Muscle layer of colon (tissue), 2 donors: Measurements from ENCODE around the gene NAXE.
"Not testable (repeated sequence)": the region's sequence is repeated elsewhere in the genome, so short reads cannot be mapped to it uniquely, and the experiment has no call there.

Source experiments
- H3K27ac ChIP-seq: one replicate; pipeline ENCODE4 v1.7.0; 2013; ENCODE audit warnings: low read depth, mild to moderate bottlenecking, low read length, moderate library complexity
- H3K27me3 ChIP-seq, 2 donors: one replicate each; pipeline ENCODE4 v1.7.0; 2013; ENCODE audit warnings: low read length in 2 of 2, mild to moderate bottlenecking in 2 of 2; ENCODE audit not compliant: insufficient read depth in 2 of 2, control insufficient read depth in 1 of 2
- H3K36me3 ChIP-seq: one replicate; pipeline ENCODE4 v1.7.0; 2013; ENCODE audit warnings: mild to moderate bottlenecking, low read length; ENCODE audit not compliant: insufficient read depth
- H3K4me1 ChIP-seq: one replicate; pipeline ENCODE4 v1.7.0; 2013; ENCODE audit warnings: mild to moderate bottlenecking, low read length; ENCODE audit not compliant: insufficient read depth
- H3K4me3 ChIP-seq, 2 donors: one replicate each; pipeline ENCODE4 v1.7.0; 2013; ENCODE audit warnings: low read length in 2 of 2, low read depth in 1 of 2, mild to moderate bottlenecking in 1 of 2, moderate library complexity in 1 of 2
- H3K9ac ChIP-seq: one replicate; pipeline ENCODE4 v1.7.0; 2013; ENCODE audit warnings: low read length
- H3K9me3 ChIP-seq: one replicate; pipeline ENCODE4 v1.7.0; 2013; ENCODE audit warnings: mild to moderate bottlenecking, low read length
- donor health status: abdominal sarcoma.
- donor health status: Adenocarcinoma of cecum.

NAXE gene

GRCh38 chr1:156598125-156598524, 6.5 kb downstream of the NAXE start:
- H3K9ac ChIP-seq = no peak overlapping the region
- H3K27ac ChIP-seq = no peak overlapping the region
- H3K4me3 ChIP-seq = no peak overlapping the region
- H3K4me1 ChIP-seq = peaks cover 11% of the 10 kb centered on the region
- peaks cover 52% of the 10 kb centered on the region for H3K36me3 ChIP-seq
- H3K27me3 ChIP-seq = no peaks in the 10 kb centered on the region
- no peaks in the 10 kb centered on the region for H3K9me3 ChIP-seq

GRCh38 chr1:156598731-156599432, 7.3 kb downstream of the NAXE start:
- Histone ChIP-seq H3K36me3 (peaks cover 49% of the 10 kb centered on the region), H3K9me3 (no peaks in the 10 kb centered on the region), H3K4me1 (peaks cover 11% of the 10 kb centered on the region), H3K27me3 (no peaks in the 10 kb centered on the region), H3K9ac (no peak overlapping the region), H3K4me3 (no peak overlapping the region), H3K27ac (no peak overlapping the region)

GRCh38 chr1:156599811-156600210, 8.2 kb downstream of the NAXE start:
- Histone ChIP-seq H3K27me3 (no peaks in the 10 kb centered on the region), H3K36me3 (peaks cover 39% of the 10 kb centered on the region), H3K9ac (no peak overlapping the region), H3K4me3 (no peak overlapping the region), H3K9me3 (no peaks in the 10 kb centered on the region), H3K27ac (no peak overlapping the region), H3K4me1 (peaks cover 11% of the 10 kb centered on the region)

GRCh38 chr1:156600733-156601121, 9.2 kb downstream of the NAXE start:
- Histone ChIP-seq H3K27me3 (no peaks in the 10 kb centered on the region), H3K4me3 (peak overlapping the region; percentile 84), H3K9me3 (no peaks in the 10 kb centered on the region), H3K36me3 (peaks cover 31% of the 10 kb centered on the region), H3K4me1 (peaks cover 11% of the 10 kb centered on the region), H3K27ac (peak overlapping the region; percentile 90), H3K9ac (peak overlapping the region; percentile 22)

- peak within 1 kb of the TSS; percentile 22 for H3K9ac ChIP-seq
- H3K4me3 ChIP-seq = peak within 1 kb of the TSS; percentile 84
- peak within 1 kb of the TSS; percentile 90 for H3K27ac ChIP-seq
- peaks cover 26% of the 10 kb centered on the region for H3K36me3 ChIP-seq
- no peaks in the 10 kb centered on the region for H3K9me3 ChIP-seq
- H3K27me3 ChIP-seq = no peaks in the 10 kb centered on the region
- peaks cover 11% of the 10 kb centered on the region for H3K4me1 ChIP-seq
Observed at GRCh38 chr1:156601122-156601830, 9.7 kb downstream of the NAXE start, which contains the start of gene GPATCH4. Gene GPATCH4 (minus strand): TSS chr1:156601479.

- Histone ChIP-seq H3K27ac (peak overlapping the region; percentile 90), H3K9me3 (no peaks in the 10 kb centered on the region), H3K4me3 (peak overlapping the region; percentile 12 to 84), H3K9ac (peak overlapping the region; percentile 22), H3K27me3 (no peaks in the 10 kb centered on the region), H3K4me1 (peaks cover 11% of the 10 kb centered on the region), H3K36me3 (peaks cover 20% of the 10 kb centered on the region)
Observed at GRCh38 chr1:156601892-156602291, 10.3 kb downstream of the NAXE start.

DNA sequence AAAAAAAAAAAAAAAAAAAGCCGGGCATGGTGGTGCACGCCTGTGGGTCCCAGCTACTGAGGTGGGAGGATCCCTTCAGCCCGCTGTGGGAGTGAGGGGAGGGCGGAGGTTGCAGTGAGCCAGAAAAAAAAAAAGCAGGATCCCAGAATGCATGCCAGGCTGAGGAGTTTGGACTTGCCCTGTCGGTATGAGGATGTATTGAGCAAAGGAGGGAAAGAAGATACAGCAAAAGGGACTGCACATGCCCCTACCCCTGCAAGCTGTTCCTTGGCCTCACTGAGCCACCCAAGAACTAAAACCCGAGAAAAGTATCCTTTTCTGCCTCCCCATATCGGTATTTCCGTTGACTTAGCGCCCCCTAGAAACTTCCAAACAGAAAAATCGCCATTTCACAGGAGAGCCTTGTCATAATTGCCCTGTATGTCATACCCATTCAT, 11.0 kb downstream of the NAXE start:
- no peak overlapping the region for H3K4me3 ChIP-seq
- H3K27ac ChIP-seq = no peak overlapping the region
- no peaks in the 10 kb centered on the region for H3K27me3 ChIP-seq
- H3K9ac ChIP-seq = no peak overlapping the region
- no peaks in the 10 kb centered on the region for H3K9me3 ChIP-seq
- H3K36me3 ChIP-seq = peaks cover 13% of the 10 kb centered on the region
- peaks cover 11% of the 10 kb centered on the region for H3K4me1 ChIP-seq

DNA sequence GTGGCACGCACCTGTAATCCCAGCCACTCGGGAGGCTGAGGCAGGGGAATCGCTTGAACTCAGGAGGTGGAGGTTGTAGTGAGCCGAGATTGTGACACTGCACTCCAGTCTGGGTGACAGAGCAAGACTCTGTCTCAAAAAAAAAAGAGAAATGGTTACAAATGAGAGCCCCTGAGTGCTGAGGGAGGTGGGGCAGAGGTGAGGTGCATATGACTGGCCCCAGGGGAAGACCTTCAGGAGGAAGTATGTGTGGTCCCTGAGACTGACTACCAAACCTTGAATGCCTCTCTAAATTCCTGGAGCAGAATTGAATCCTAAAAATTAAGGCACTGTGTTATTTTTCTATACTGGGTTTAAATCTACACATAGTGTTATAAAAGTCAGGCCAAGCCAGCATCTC, 15.8 kb downstream of the NAXE start:
- H3K9ac ChIP-seq, H3K27ac ChIP-seq, H3K36me3 ChIP-seq, H3K4me1 ChIP-seq, H3K9me3 ChIP-seq, H3K27me3 ChIP-seq, H3K4me3 ChIP-seq: not testable (repeated sequence)

DNA sequence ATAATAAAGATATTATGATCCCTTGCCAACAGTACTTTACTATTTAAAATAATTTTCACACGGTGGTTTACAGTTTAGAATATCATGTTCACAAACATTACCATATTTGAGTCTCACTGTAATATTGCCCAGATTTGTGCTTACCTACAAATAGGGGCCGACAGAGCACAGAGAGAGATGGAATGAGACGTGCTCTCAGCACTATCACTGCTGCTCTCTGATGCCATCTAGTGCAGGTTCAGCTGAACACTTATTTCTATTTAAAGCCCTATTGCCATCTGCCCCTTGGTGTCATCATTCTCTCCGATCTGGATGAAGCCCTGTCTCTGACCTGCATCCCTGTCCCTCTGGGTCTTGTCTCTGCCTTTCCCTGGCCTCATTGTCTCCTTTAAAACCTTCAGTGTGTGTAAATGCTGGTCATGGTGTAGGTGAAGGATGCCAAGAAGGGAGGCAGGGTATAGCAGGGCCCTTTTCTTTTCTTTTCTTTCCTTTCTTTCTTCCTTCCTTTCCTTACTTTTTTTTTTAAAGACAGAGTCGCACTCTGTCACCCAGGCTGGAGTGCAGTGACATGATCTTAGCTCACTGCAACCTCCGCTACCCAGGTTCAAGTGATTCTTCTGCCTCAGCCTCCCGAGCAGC, 16.6 kb downstream of the NAXE start:
- no peaks in the 10 kb centered on the region for H3K9me3 ChIP-seq
- H3K27ac ChIP-seq = no peak overlapping the region
- H3K4me3 ChIP-seq = no peak overlapping the region

GRCh38 chr1:156608981-156609380, 17.4 kb downstream of the NAXE start:
- Histone ChIP-seq H3K36me3 (no peaks in the 10 kb centered on the region), H3K9me3 (no peaks in the 10 kb centered on the region), H3K4me1 (no peaks in the 10 kb centered on the region), H3K27ac (no peak overlapping the region), H3K9ac (no peak overlapping the region), H3K27me3 (no peaks in the 10 kb centered on the region), H3K4me3 (no peak overlapping the region)

More for the DNA sequence above, 16.6 kb downstream of the NAXE start:
- Histone ChIP-seq H3K4me1 (no peaks in the 10 kb centered on the region), H3K27me3 (no peaks in the 10 kb centered on the region), H3K9ac (no peak overlapping the region), H3K36me3 (no peaks in the 10 kb centered on the region)

GRCh38 chr1:156610072-156610471, 18.5 kb downstream of the NAXE start:
- H3K9me3 ChIP-seq, H3K9ac ChIP-seq, H3K36me3 ChIP-seq, H3K27ac ChIP-seq, H3K4me3 ChIP-seq, H3K27me3 ChIP-seq, H3K4me1 ChIP-seq: not testable (repeated sequence)
